Measurements from ENCODE around the gene ATP4A.
A peak's percentile ranks its signal among the peaks of the same experiment; 100 is the strongest.

Gene ATP4A

DNA sequence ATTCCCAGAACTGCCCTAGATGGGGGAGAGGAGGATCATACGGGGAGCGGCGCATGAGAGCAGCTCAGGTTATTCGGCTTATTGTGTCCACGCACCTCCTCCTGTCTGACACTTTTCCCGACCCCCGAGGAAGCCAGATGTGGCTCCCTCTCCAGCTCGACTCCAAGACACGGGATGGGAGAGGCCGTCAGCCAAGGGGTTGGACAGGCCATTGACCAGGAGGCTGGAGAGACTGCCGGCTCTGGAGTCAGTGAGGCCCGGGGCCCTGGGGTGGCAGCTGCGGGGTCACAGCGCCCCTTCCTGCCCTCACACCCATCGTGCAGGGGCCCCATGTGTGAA, 52.9 kb downstream of the ATP4A start:
- no peak for TF ChIP-seq NFIC (IDR thresholded peaks at IDR 0.05)

DNA sequence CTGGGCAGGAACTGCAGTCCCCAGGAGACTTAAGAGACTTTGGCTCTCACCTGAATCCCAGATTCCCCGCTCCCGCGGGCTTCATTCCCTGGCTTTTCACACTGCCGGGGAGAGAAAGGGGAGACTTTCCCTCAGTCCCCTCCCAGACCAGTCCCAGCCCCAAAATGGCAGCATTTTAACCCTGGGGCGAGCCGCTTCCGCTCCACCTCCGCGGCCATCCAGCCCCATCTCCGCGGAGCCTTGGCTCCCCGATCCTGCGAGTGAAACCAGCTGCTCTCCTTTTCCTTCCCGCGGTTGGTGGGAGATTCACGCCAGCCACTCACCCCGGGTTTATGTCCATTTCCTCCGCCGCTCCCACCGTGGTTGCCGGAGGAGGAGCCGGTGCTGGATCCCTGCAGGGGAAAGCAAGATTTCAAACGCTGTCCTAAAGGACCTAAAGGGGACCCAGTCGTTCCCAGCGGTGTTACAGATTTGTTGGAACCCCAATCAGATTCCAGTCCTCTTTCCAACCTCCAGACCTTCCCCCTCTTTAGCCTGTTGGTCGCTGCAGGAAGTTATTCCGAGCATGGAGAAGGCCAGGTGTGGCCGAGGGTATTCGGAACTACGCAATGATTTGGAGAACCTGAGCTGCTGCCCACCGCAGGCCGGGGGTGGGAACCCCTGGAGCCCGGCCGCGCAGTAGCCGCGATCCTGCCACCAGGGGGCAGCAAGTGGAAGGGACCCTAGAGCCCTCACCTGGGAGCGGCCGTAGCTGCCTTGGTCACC, 53.4 kb downstream of the ATP4A start:
- no peak for TF ChIP-seq CEBPB (IDR thresholded peaks at IDR 0.05)
- TF ChIP-seq NFIC (IDR thresholded peaks at IDR 0.05): no peak
- no peak for TF ChIP-seq EP300 (IDR thresholded peaks at IDR 0.05; ENCODE audit: borderline replicate concordance)
- no peak for TF ChIP-seq FOXM1 (IDR thresholded peaks at IDR 0.05; ENCODE audit: borderline replicate concordance, low read depth)
- peak; percentile 67 for TF ChIP-seq RAD21 (IDR thresholded peaks at IDR 0.05; ENCODE audit: low read depth)
- TF ChIP-seq CREB1 (IDR thresholded peaks at IDR 0.05; ENCODE audit: low read depth): no peak
- TF ChIP-seq ZBTB7A (IDR thresholded peaks at IDR 0.05; ENCODE audit: low read depth): peak; percentile 95
- TF ChIP-seq YY1 (IDR thresholded peaks at IDR 0.05; ENCODE audit: low read depth): peak; percentile 30; the same call in 1 of the 2 replicates
- peak; percentile 47; the same call in 1 of the 2 replicates for TF ChIP-seq TAF1 (IDR thresholded peaks at IDR 0.05; ENCODE audit: low read depth)
- TF ChIP-seq, protein P1, sequence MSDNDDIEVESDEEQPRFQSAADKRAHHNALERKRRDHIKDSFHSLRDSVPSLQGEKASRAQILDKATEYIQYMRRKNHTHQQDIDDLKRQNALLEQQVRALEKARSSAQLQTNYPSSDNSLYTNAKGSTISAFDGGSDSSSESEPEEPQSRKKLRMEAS (IDR thresholded peaks at IDR 0.05): peak; percentile 50
- 0 out of 2 replicates have a peak, but pooled peaks have one; percentile 50 for TF ChIP-seq EGR1 (IDR thresholded peaks at IDR 0.05)
- TF ChIP-seq, protein P2, sequence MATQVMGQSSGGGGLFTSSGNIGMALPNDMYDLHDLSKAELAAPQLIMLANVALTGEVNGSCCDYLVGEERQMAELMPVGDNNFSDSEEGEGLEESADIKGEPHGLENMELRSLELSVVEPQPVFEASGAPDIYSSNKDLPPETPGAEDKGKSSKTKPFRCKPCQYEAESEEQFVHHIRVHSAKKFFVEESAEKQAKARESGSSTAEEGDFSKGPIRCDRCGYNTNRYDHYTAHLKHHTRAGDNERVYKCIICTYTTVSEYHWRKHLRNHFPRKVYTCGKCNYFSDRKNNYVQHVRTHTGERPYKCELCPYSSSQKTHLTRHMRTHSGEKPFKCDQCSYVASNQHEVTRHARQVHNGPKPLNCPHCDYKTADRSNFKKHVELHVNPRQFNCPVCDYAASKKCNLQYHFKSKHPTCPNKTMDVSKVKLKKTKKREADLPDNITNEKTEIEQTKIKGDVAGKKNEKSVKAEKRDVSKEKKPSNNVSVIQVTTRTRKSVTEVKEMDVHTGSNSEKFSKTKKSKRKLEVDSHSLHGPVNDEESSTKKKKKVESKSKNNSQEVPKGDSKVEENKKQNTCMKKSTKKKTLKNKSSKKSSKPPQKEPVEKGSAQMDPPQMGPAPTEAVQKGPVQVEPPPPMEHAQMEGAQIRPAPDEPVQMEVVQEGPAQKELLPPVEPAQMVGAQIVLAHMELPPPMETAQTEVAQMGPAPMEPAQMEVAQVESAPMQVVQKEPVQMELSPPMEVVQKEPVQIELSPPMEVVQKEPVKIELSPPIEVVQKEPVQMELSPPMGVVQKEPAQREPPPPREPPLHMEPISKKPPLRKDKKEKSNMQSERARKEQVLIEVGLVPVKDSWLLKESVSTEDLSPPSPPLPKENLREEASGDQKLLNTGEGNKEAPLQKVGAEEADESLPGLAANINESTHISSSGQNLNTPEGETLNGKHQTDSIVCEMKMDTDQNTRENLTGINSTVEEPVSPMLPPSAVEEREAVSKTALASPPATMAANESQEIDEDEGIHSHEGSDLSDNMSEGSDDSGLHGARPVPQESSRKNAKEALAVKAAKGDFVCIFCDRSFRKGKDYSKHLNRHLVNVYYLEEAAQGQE (IDR thresholded peaks at IDR 0.05; ENCODE audit: low read depth): no peak
- TF ChIP-seq TEAD4 (IDR thresholded peaks at IDR 0.05): peak; percentile 96
- TF ChIP-seq, protein P3, sequence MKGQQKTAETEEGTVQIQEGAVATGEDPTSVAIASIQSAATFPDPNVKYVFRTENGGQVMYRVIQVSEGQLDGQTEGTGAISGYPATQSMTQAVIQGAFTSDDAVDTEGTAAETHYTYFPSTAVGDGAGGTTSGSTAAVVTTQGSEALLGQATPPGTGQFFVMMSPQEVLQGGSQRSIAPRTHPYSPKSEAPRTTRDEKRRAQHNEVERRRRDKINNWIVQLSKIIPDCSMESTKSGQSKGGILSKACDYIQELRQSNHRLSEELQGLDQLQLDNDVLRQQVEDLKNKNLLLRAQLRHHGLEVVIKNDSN (IDR thresholded peaks at IDR 0.05): no peak
- 0 out of 2 replicates have a peak, but pooled peaks have one; percentile 41 for TF ChIP-seq TCF12 (IDR thresholded peaks at IDR 0.05; ENCODE audit: low read depth)

DNA sequence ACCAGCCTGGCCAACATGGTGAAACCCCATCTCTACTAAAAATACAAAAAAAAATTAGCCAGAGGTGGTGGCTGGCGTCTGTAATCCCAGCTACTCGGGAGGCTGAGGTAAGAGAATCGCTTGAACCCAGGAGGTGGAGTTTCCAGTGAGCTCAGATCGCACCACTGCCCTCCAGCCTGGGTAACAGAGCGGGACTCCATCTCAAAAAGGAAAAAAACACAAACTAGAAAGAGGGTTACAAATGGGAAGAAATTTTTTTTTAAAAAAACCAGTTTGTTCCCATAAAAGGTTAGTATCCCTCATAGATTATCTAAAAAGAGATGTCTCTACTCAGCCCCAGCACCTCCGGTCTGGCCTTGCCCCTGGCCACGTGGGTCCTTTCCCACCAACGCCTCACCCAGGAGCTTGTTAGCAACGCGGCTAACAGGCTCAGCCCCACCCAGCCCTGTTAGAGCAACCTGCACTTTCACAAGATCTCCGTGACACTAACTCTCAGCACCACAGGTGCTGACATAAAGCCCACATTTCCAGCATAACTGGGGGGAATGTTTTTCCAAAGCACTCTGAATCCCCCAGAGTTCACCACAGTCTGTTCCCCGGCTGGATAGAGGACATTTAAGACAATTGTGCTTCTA, 54.3 kb downstream of the ATP4A start:
- TF ChIP-seq, protein P3 (IDR thresholded peaks at IDR 0.05): peak; percentile 7; the same call in 1 of the 2 replicates
- TF ChIP-seq TAF1 (IDR thresholded peaks at IDR 0.05; ENCODE audit: low read depth): no peak

DNA sequence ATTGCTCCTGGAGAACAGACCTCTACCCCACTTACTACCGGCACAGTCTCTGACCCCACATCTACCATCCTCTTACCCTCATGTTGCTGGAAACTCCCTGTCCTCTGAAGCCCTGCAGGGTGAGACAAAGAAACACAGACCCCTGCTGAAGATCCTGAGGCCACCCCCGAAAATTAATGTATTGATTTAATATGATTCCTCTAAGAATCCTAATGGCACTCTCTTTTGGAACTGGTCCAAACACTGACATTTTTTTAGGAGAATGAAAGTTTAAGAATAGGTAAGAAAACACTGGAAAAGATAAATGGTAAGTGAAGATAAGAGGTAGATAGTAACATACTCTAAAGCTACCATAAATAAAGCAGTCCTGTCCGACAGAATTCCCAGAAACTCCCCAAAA, 55.3 kb downstream of the ATP4A start:
- no peak for TF ChIP-seq CREB1 (IDR thresholded peaks at IDR 0.05; ENCODE audit: low read depth)
- no peak for TF ChIP-seq TCF12 (IDR thresholded peaks at IDR 0.05; ENCODE audit: low read depth)
- TF ChIP-seq EGR1 (IDR thresholded peaks at IDR 0.05): no peak
- TF ChIP-seq, protein P1 (IDR thresholded peaks at IDR 0.05): no peak
- TF ChIP-seq, protein P3 (IDR thresholded peaks at IDR 0.05): no peak
- no peak for TF ChIP-seq ZBTB7A (IDR thresholded peaks at IDR 0.05; ENCODE audit: low read depth)
- no peak for TF ChIP-seq CEBPB (IDR thresholded peaks at IDR 0.05)
- no peak for TF ChIP-seq NFIC (IDR thresholded peaks at IDR 0.05)
- TF ChIP-seq, protein P2 (IDR thresholded peaks at IDR 0.05; ENCODE audit: low read depth): no peak
- TF ChIP-seq TEAD4 (IDR thresholded peaks at IDR 0.05): no peak
- TF ChIP-seq RAD21 (IDR thresholded peaks at IDR 0.05; ENCODE audit: low read depth): no peak
- TF ChIP-seq EP300 (IDR thresholded peaks at IDR 0.05; ENCODE audit: borderline replicate concordance): no peak

DNA sequence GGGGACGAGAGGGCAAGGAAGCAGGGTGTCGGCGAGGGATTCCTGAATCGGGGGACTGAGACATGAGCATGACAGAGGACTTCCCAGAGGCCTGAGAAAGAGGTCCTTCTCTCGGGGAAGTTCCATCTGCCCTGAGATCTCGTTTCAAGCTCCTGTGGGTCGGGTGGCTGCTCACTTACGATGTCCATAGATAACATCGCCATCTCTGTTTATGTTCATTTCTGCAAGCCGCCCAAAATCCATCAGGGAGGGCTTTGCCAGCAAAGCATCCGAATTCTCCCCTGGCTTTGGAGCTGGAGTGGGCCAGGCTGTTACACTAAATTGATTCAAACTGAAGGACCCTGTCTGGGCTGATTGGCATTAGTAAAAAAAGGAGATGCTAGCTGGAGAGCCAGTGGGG, 55.9 kb downstream of the ATP4A start:
- TF ChIP-seq, protein P2 (IDR thresholded peaks at IDR 0.05; ENCODE audit: low read depth): no peak
- TF ChIP-seq CREB1 (IDR thresholded peaks at IDR 0.05; ENCODE audit: low read depth) (no peak), TAF1 (IDR thresholded peaks at IDR 0.05; ENCODE audit: low read depth) (no peak), TCF12 (IDR thresholded peaks at IDR 0.05; ENCODE audit: low read depth) (no peak), YY1 (IDR thresholded peaks at IDR 0.05; ENCODE audit: low read depth) (no peak), NFIC (IDR thresholded peaks at IDR 0.05) (no peak), EGR1 (IDR thresholded peaks at IDR 0.05) (no peak), CEBPB (IDR thresholded peaks at IDR 0.05) (no peak), RAD21 (IDR thresholded peaks at IDR 0.05; ENCODE audit: low read depth) (no peak), FOXM1 (IDR thresholded peaks at IDR 0.05; ENCODE audit: borderline replicate concordance, low read depth) (no peak), EP300 (IDR thresholded peaks at IDR 0.05; ENCODE audit: borderline replicate concordance) (no peak), ZBTB7A (IDR thresholded peaks at IDR 0.05; ENCODE audit: low read depth) (no peak), TEAD4 (IDR thresholded peaks at IDR 0.05) (no peak)
- TF ChIP-seq, protein P3 (IDR thresholded peaks at IDR 0.05): no peak
- TF ChIP-seq, protein P1 (IDR thresholded peaks at IDR 0.05): no peak

Data from Ishikawa (cell line).